MM.1S (cell line): Measurements from ENCODE around the gene SFTPB.

Source experiments
- DNase-seq: peaks from one replicate; pipeline ENCODE4 v3.0.0-alpha.2; 2015
- H2AFZ ChIP-seq: fragments of 300-600 bp; sonication (generic); 2 replicates; pipeline ENCODE4 v1.6.0; 2016; ENCODE audit warnings: antibody characterized with exemption, low read length
- H3F3A ChIP-seq: fragments of 300-600 bp; sonication (generic); 2 replicates; pipeline ENCODE4 v1.6.1; 2016; ENCODE audit warnings: mild to moderate bottlenecking, antibody characterized with exemption, low read length, moderate library complexity, mixed read lengths; ENCODE audit not compliant: insufficient read depth
- H3K27ac ChIP-seq: fragments of 300-600 bp; sonication (generic); 2 replicates; pipeline ENCODE4 v1.5.1; 2016; ENCODE audit warnings: mild to moderate bottlenecking, low read length
- H3K27me3 ChIP-seq: fragments of 300-600 bp; sonication (generic); replicated peaks from 2 replicates; pipeline ENCODE4 v1.6.0; 2016; ENCODE audit warnings: low read length; ENCODE audit not compliant: insufficient read depth
- H3K36me3 ChIP-seq: fragments of 300-600 bp; sonication (generic); replicated peaks from 2 replicates; pipeline ENCODE4 v1.6.1; 2016; ENCODE audit warnings: mild to moderate bottlenecking, low read length, mixed read lengths; ENCODE audit not compliant: insufficient read depth
- H3K4me1 ChIP-seq: fragments of 300-600 bp; sonication (generic); 2 replicates; pipeline ENCODE4 v1.6.1; 2016; ENCODE audit warnings: low read length, mixed read lengths
- H3K4me2 ChIP-seq: fragments of 300-600 bp; sonication (generic); 2 replicates; pipeline ENCODE4 v1.6.0; 2016; ENCODE audit warnings: low read depth, low read length
- H3K4me3 ChIP-seq: fragments of 300-600 bp; sonication (generic); 2 replicates; pipeline ENCODE4 v1.5.1; 2016; ENCODE audit warnings: low read length, mixed read lengths
- H3K79me2 ChIP-seq: fragments of 300-600 bp; sonication (generic); 2 replicates; pipeline ENCODE4 v1.6.1; 2016; ENCODE audit warnings: mixed run types, low read length, mixed read lengths
- H3K9ac ChIP-seq: fragments of 300-600 bp; sonication (generic); 2 replicates; pipeline ENCODE4 v1.6.1; 2016; ENCODE audit warnings: low read length, mixed read lengths
- H3K9me2 ChIP-seq: fragments of 300-600 bp; sonication (generic); replicated peaks from 2 replicates; pipeline ENCODE4 v1.6.1; 2016; ENCODE audit warnings: mild to moderate bottlenecking, low read length, mixed read lengths; ENCODE audit not compliant: insufficient read depth
- H3K9me3 ChIP-seq: fragments of 300-600 bp; sonication (generic); replicated peaks from 2 replicates; pipeline ENCODE4 v1.6.1; 2016; ENCODE audit warnings: mild to moderate bottlenecking, low read length, mixed read lengths; ENCODE audit not compliant: insufficient read depth
- H4K20me1 ChIP-seq: fragments of 300-600 bp; sonication (generic); 2 replicates; pipeline ENCODE4 v1.6.1; 2016; ENCODE audit warnings: mild to moderate bottlenecking, low read length, moderate library complexity, mixed read lengths; ENCODE audit not compliant: insufficient read depth
- CTCF ChIP-seq: fragments of 300-600 bp; sonication (generic); IDR thresholded peaks from 2 replicates; pipeline ENCODE4 v1.5.1; 2016; ENCODE audit warnings: antibody characterized with exemption, low read length, mixed read lengths
- EZH2 ChIP-seq: fragments of 300-600 bp; sonication (generic); optimal IDR thresholded peaks from 2 replicates; pipeline ENCODE3; 2017; ENCODE audit warnings: low read depth, mild to moderate bottlenecking, antibody characterized with exemption, low read length, mixed read lengths
- EZH2phosphoT487 ChIP-seq: fragments of 300-600 bp; sonication (generic); IDR thresholded peaks from 2 replicates; pipeline ENCODE4 v1.6.1; 2018; ENCODE audit warnings: antibody characterized with exemption, low read length

The SFTPB gene

GRCh38 chr2:85642725-85643124, 25.3 kb downstream of the SFTPB start:
- H3K4me3 ChIP-seq, result no peak overlapping the region

DNA sequence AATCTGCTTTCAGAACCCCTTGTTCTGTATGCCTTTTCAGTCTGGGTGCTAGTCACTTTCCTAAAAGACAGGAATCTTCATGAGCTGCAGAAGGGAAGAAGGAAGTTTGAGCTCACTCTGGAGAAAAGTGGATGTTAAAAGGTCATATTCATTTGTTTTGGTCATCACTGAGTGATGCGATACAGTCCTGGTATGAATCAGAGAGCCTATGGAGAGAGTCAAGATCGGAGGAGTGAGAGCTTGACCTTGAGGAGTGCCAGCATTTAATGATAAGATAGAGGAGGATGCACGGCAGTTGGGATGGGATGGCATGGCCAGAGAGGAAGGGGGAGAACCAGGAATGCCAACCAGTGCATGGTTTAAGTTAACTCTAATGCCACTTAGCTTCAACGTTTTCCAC, 32.4 kb downstream of the SFTPB start:
- no peaks in the 10 kb centered on the region for H3K9me3 ChIP-seq
- no peaks in the 10 kb centered on the region for H3K9me2 ChIP-seq
- H3K4me1 ChIP-seq, result peaks cover 7% of the 10 kb centered on the region; the same call in 1 of the 2 replicates
- H2AFZ ChIP-seq, result no peak overlapping the region
- H3K4me3 ChIP-seq, result no peak overlapping the region
- H4K20me1 ChIP-seq, result no peaks in the 10 kb centered on the region
- H3K27ac ChIP-seq, result no peak overlapping the region
- peaks cover 41% of the 10 kb centered on the region for H3K79me2 ChIP-seq
- TF ChIP-seq EZH2 (no peak), CTCF (no peak), EZH2phosphoT487 (no peak)
- H3K27me3 ChIP-seq, result no peaks in the 10 kb centered on the region
- H3K9ac ChIP-seq, result no peak overlapping the region
- H3K4me2 ChIP-seq, result no peak overlapping the region
- peaks cover 19% of the 10 kb centered on the region; the same call in 1 of the 2 replicates for H3K36me3 ChIP-seq
- peaks cover 13% of the 10 kb centered on the region for H3F3A ChIP-seq
- no peak for DNase-seq

More at GRCh38 chr2:85642725-85643124, 25.3 kb downstream of the SFTPB start:
- H3F3A ChIP-seq, result peaks cover 14% of the 10 kb centered on the region
- TF ChIP-seq CTCF, result no peak
- TF ChIP-seq EZH2, result no peak
- TF ChIP-seq EZH2phosphoT487, result no peak
- H3K4me1 ChIP-seq, result peaks cover 19% of the 10 kb centered on the region
- H3K9me3 ChIP-seq, result no peaks in the 10 kb centered on the region
- H3K79me2 ChIP-seq, result peaks cover 35% of the 10 kb centered on the region
- peak overlapping the region; percentile 32; the same call in 1 of the 2 replicates for H3K27ac ChIP-seq
- H3K36me3 ChIP-seq, result peaks cover 36% of the 10 kb centered on the region
- H4K20me1 ChIP-seq, result no peaks in the 10 kb centered on the region
- H2AFZ ChIP-seq, result no peak overlapping the region
- H3K9me2 ChIP-seq, result no peaks in the 10 kb centered on the region
- H3K4me2 ChIP-seq, result peak overlapping the region; percentile 34
- no peak overlapping the region for H3K9ac ChIP-seq
- no peaks in the 10 kb centered on the region for H3K27me3 ChIP-seq
- DNase-seq, result peak; percentile 84

DNA sequence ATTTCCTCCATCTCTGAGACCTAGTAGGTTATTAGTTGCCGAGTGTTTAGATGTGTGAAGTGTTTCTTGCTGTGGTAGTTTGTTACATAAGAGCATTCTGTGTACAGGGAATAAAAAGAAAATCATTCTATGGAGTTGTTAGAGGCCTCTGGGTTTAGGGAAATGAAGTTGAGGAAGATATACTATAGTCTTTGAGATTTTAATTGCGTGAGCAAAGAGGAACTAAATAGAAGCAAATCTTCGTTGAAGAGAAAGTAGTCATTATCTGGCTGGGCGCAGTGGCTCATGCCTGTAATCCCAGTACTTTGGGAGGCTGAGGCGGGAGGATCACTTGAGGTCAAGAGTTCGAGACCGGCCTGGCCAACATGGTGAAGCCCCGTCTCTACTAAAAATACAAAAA, 33.0 kb downstream of the SFTPB start:
- no peak overlapping the region for H3K27ac ChIP-seq
- TF ChIP-seq CTCF, result no peak
- H3K4me2 ChIP-seq, result no peak overlapping the region
- H3F3A ChIP-seq, result peaks cover 13% of the 10 kb centered on the region
- H3K4me1 ChIP-seq, result peaks cover 7% of the 10 kb centered on the region; the same call in 1 of the 2 replicates
- H4K20me1 ChIP-seq, result no peaks in the 10 kb centered on the region
- no peak overlapping the region for H2AFZ ChIP-seq
- peaks cover 47% of the 10 kb centered on the region for H3K79me2 ChIP-seq
- no peak for DNase-seq
- no peak overlapping the region for H3K4me3 ChIP-seq
- H3K9ac ChIP-seq, result no peak overlapping the region
- peaks cover 23% of the 10 kb centered on the region; the same call in 1 of the 2 replicates for H3K36me3 ChIP-seq
- H3K9me3 ChIP-seq, result no peaks in the 10 kb centered on the region
- H3K27me3 ChIP-seq, result no peaks in the 10 kb centered on the region
- H3K9me2 ChIP-seq, result no peaks in the 10 kb centered on the region
